ENCODE measurements around the gene MS4A5. TPM values are rescaled to one million over a fixed set of nuclear protein-coding genes. Genes with fewer than 3 reads are reported as not detected.
"Not testable (repeated sequence)": the region's sequence is repeated elsewhere in the genome, so short reads cannot be mapped to it uniquely, and the experiment has no call there.

MS4A5 gene
- polyA plus RNA-seq, result not detected

- no peak within 1 kb of the TSS for H3K27ac ChIP-seq (ENCODE audit: low read depth, low read length)
- WGBS, 3 donors, result 95 to 99% (median 96%) methylated on average over 5 of the region's 5 CpGs
These were observed at the start of gene MS4A5 for GRCh38 chr11:60429272-60429671. Gene MS4A5, plus strand, starts transcription at chr11:60429572. Its CDS starts 103 bp downstream, at chr11:60429675.

GRCh38 chr11:60389279-60389910 is 40.0 kb upstream of the MS4A5 start:
- WGBS, 3 donors, result 28 to 73% (median 32%) methylated on average over 5 of the region's 5 CpGs
- H3K27ac ChIP-seq (ENCODE audit: low read depth, low read length), result no peak overlapping the region

GRCh38 chr11:60390419-60390818 is 39.0 kb upstream of the MS4A5 start:
- no peak overlapping the region for H3K27ac ChIP-seq (ENCODE audit: low read depth, low read length)

GRCh38 chr11:60392361-60392760 is 37.0 kb upstream of the MS4A5 start:
- no peak overlapping the region for H3K27ac ChIP-seq (ENCODE audit: low read depth, low read length)
- 49 to 96% (median 54%) methylated on average over 2 of the region's 2 CpGs for WGBS, 3 donors

GRCh38 chr11:60393016-60393415 is 36.4 kb upstream of the MS4A5 start:
- WGBS, 3 donors, result 80 to 91% (median 83%) methylated on average over 5 of the region's 5 CpGs

GRCh38 chr11:60394666-60395380 is 34.5 kb upstream of the MS4A5 start:
- 69 to 88% (median 72%) methylated on average over 7 of the region's 7 CpGs for WGBS, 3 donors
- H3K27ac ChIP-seq (ENCODE audit: low read depth, low read length), result no peak overlapping the region

More at GRCh38 chr11:60393016-60393415, 36.4 kb upstream of the MS4A5 start:
- no peak overlapping the region for H3K27ac ChIP-seq (ENCODE audit: low read depth, low read length)

- no peak within 1 kb of the TSS for H3K27ac ChIP-seq (ENCODE audit: low read depth, low read length)
- 60 to 76% (median 68%) methylated on average over 3 of the region's 3 CpGs for WGBS, 3 donors
These were observed 33.0 kb upstream of the MS4A5 start, which contains the start of gene MS4A14 for GRCh38 chr11:60396382-60396781. Gene MS4A14, plus strand, starts transcription at chr11:60396459. Its CDS starts 120 bp downstream, at chr11:60396579.

GRCh38 chr11:60396799-60397198 is 32.6 kb upstream of the MS4A5 start:
- WGBS, 3 donors, result 0 to 11% (median 8%) methylated on average over 1 of the region's 1 CpG

GRCh38 chr11:60420015-60420414 is 9.4 kb upstream of the MS4A5 start:
- 10 to 36% (median 23%) methylated on average over 2 of the region's 2 CpGs for WGBS, 3 donors
- no peak overlapping the region for H3K27ac ChIP-seq (ENCODE audit: low read depth, low read length)

More at GRCh38 chr11:60396799-60397198, 32.6 kb upstream of the MS4A5 start:
- no peak overlapping the region for H3K27ac ChIP-seq (ENCODE audit: low read depth, low read length)

GRCh38 chr11:60422609-60423008 is 6.8 kb upstream of the MS4A5 start:
- no peak overlapping the region for H3K27ac ChIP-seq (ENCODE audit: low read depth, low read length)
- 15 to 91% (median 86%) methylated on average over 1 of the region's 1 CpG for WGBS, 3 donors

- no peak overlapping the region for H3K27ac ChIP-seq (ENCODE audit: low read depth, low read length)
- WGBS, 3 donors, result 38 to 52% (median 50%) methylated on average over 2 of the region's 2 CpGs
These were observed 855 bp upstream of the MS4A5 start for GRCh38 chr11:60428517-60428916.

- WGBS, 3 donors, result 38 to 82% (median 79%) methylated on average over 2 of the region's 2 CpGs
- H3K27ac ChIP-seq (ENCODE audit: low read depth, low read length), result no peak overlapping the region
These were observed 1.9 kb downstream of the MS4A5 start for GRCh38 chr11:60431251-60431650.

GRCh38 chr11:60433401-60433800 is 4.0 kb downstream of the MS4A5 start:
- WGBS, 3 donors, result 76 to 81% (median 77%) methylated on average over 4 of the region's 4 CpGs
- no peak overlapping the region for H3K27ac ChIP-seq (ENCODE audit: low read depth, low read length)

- no peak overlapping the region for H3K27ac ChIP-seq (ENCODE audit: low read depth, low read length)
These were observed 17.7 kb downstream of the MS4A5 start for GRCh38 chr11:60447070-60447469.

GRCh38 chr11:60447846-60448245 is 18.5 kb downstream of the MS4A5 start:
- no peak overlapping the region for H3K27ac ChIP-seq (ENCODE audit: low read depth, low read length)

GRCh38 chr11:60451185-60451584 is 21.8 kb downstream of the MS4A5 start:
- H3K27ac ChIP-seq (ENCODE audit: low read depth, low read length), result not testable (repeated sequence)
- 93 to 96% (median 95%) methylated on average over 17 to 32 of the region's 32 CpGs for WGBS, 3 donors

GRCh38 chr11:60454212-60454611 is 24.8 kb downstream of the MS4A5 start:
- H3K27ac ChIP-seq (ENCODE audit: low read depth, low read length), result no peak overlapping the region

GRCh38 chr11:60455531-60456042 is 26.2 kb downstream of the MS4A5 start, which contains the start of gene MS4A1:
Gene MS4A1, plus strand, starts transcription at chr11:60455847. Its CDS starts 6,528 bp downstream, at chr11:60462375.
- H3K27ac ChIP-seq (ENCODE audit: low read depth, low read length), result no peak within 1 kb of the TSS
- 59 to 67% (median 66%) methylated on average over 4 of the region's 4 CpGs for WGBS, 3 donors

- 70 to 80% (median 74%) methylated on average over 3 of the region's 3 CpGs for WGBS, 3 donors
- H3K27ac ChIP-seq (ENCODE audit: low read depth, low read length), result no peak overlapping the region
These were observed 28.2 kb downstream of the MS4A5 start for GRCh38 chr11:60457576-60457975.

- no peak overlapping the region for H3K27ac ChIP-seq (ENCODE audit: low read depth, low read length)
- 97% methylated on average over 1 of the region's 1 CpG for WGBS, 3 donors
These were observed 30.0 kb downstream of the MS4A5 start for GRCh38 chr11:60459345-60459744.
